IPS-20b (cell line): Measurements from ENCODE around the gene PPIP5K2.
A peak's percentile ranks its signal among the peaks of the same experiment; 100 is the strongest.
"Not testable (repeated sequence)": the region's sequence is repeated elsewhere in the genome, so short reads cannot be mapped to it uniquely, and the experiment has no call there.

Experiments
- H3K27ac ChIP-seq: one replicate; pipeline ENCODE4 v1.5.1; 2013; ENCODE audit warnings: low read length
- H3K27me3 ChIP-seq: 2 replicates; pipeline ENCODE4 v1.6.1; 2013; ENCODE audit warnings: mild to moderate bottlenecking, low read length, inconsistent platforms; ENCODE audit not compliant: insufficient read depth
- H3K36me3 ChIP-seq: 2 replicates; pipeline ENCODE4 v1.6.1; 2013; ENCODE audit warnings: low read depth, mild to moderate bottlenecking, inconsistent platforms, low read length, moderate library complexity; ENCODE audit not compliant: insufficient read depth
- H3K4me1 ChIP-seq: 2 replicates; pipeline ENCODE4 v1.6.1; 2013; ENCODE audit warnings: mild to moderate bottlenecking, control low read depth, inconsistent platforms, low read length, moderate library complexity; ENCODE audit not compliant: insufficient read depth
- H3K4me3 ChIP-seq: 2 replicates; pipeline ENCODE4 v1.5.1; 2013; ENCODE audit warnings: mild to moderate bottlenecking, low read length, inconsistent platforms
- H3K9ac ChIP-seq: 2 replicates; pipeline ENCODE4 v1.6.1; 2013; ENCODE audit warnings: low read depth, mild to moderate bottlenecking, inconsistent platforms, low read length, moderate library complexity
- H3K9me3 ChIP-seq: 2 replicates; pipeline ENCODE4 v1.6.1; 2013; ENCODE audit warnings: mild to moderate bottlenecking, low read depth, low read length, inconsistent platforms; ENCODE audit not compliant: insufficient read depth

The PPIP5K2 gene

DNA sequence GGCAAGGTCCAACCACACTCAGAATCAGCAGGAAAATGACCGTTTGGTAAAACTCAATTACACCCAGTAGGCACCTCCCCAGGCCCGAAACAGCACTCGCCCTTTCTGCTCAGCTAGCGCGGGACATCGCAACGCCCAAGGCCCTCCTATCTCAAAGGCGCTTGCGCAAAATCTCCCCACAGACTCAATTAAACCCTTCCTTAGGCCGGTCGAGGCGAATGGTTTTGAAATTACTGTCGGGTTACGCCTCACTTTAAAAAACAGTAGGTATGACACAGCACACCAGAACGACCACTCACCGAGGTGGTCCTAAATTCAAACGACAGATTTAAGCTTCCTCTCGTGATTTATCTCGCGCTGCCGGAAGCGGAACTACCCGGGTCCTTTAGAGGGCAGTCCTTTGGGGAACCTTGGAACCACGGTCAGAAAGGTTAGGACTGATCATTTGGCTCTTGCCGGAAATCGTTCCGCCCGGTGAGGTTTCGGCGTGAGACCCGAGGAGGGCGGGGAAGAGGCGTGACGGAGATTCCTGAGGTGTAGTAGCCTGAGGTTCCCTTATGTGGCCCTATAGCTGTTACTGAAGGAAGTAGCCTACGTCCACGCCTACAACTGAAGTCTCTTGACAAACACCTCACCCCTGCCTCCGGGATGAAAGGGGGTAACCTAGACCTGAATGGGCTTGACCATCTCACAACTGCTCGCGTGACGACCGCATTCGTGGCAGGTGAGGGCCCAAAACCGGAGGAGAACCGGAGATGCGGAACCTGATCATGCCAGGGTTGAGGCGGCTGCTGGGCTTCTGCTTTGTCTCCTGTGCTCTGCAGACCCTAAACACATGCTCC lies at the start of gene PPIP5K2, which contains the start of gene GIN1:
Gene PPIP5K2 (plus strand): TSS at position 537 of the 842 bp plus-strand sequence. CDS start 9,289 bp downstream, outside the sequence.
Gene GIN1 (minus strand): TSS at position 374 of the 842 bp plus-strand sequence. CDS start 11,431 bp downstream, outside the sequence.
- Histone ChIP-seq H3K9ac (peak within 1 kb of the TSS; percentile 97), H3K27me3 (no peaks in the 10 kb centered on the region), H3K36me3 (no peaks in the 10 kb centered on the region), H3K4me3 (peak within 1 kb of the TSS; percentile 96), H3K4me1 (peaks cover 6% of the 10 kb centered on the region; the same call in 1 of the 2 replicates), H3K27ac (peak within 1 kb of the TSS; percentile 75), H3K9me3 (no peaks in the 10 kb centered on the region)

- peaks cover 42% of the 10 kb centered on the region for H3K9me3 ChIP-seq
- not testable (repeated sequence) for H3K4me3 ChIP-seq, H3K9ac ChIP-seq, H3K27ac ChIP-seq, H3K4me1 ChIP-seq, H3K36me3 ChIP-seq, H3K27me3 ChIP-seq
Observed at GRCh38 chr5:103073500-103073899, 46.6 kb upstream of the PPIP5K2 start.

DNA sequence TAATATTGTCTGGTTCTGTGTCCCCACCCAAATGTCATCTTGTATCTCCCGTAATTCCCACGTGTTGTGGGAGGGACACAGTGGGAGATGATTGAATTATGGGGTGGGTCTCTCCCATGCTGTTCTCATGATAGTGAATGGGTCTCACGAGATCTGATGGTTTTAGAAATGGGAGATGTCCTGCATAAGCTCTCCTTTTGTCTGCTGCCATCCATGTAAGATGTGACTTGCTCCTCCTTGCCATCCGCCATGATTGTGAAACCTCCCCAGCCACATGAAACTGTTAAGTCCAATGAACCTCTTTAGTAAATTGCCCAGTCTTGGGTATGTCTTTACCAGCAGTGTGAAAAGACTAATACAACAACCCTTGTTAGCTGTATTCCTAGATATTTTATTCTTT lies 44.7 kb upstream of the PPIP5K2 start:
- peaks cover 62% of the 10 kb centered on the region for H3K9me3 ChIP-seq
- H3K4me3 ChIP-seq, result no peak overlapping the region
- H3K4me1 ChIP-seq, result no peaks in the 10 kb centered on the region
- no peak overlapping the region for H3K27ac ChIP-seq
- no peaks in the 10 kb centered on the region for H3K27me3 ChIP-seq
- no peaks in the 10 kb centered on the region for H3K36me3 ChIP-seq
- H3K9ac ChIP-seq, result no peak overlapping the region

- H3K9me3 ChIP-seq, result peaks cover 85% of the 10 kb centered on the region
- no peak overlapping the region for H3K9ac ChIP-seq
- H3K4me3 ChIP-seq, result no peak overlapping the region
- H3K27me3 ChIP-seq, result no peaks in the 10 kb centered on the region
- no peaks in the 10 kb centered on the region for H3K4me1 ChIP-seq
- H3K36me3 ChIP-seq, result peaks cover 6% of the 10 kb centered on the region; the same call in 1 of the 2 replicates
- no peak overlapping the region for H3K27ac ChIP-seq
Observed at GRCh38 chr5:103079796-103080195, 40.3 kb upstream of the PPIP5K2 start.

DNA sequence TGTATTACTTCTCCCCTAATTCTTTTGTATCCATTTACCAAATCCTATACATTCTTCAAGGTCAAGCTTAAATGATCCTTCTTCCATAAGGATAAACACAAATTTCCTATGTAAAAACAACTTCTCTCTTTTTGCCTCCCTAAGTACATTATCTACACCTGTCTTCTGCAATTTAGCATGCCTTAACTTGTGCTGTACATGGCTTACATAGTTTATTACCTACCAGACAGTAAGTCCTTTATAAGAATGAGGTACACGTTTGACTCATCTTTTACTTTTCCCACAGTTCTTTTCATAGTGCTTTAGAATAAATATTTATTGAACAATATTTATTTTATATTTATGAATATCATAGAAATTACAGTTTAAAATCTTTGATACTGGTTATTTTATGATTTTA lies 33.6 kb upstream of the PPIP5K2 start:
- Histone ChIP-seq H3K9ac (no peak overlapping the region), H3K4me1 (no peaks in the 10 kb centered on the region), H3K9me3 (peaks cover 31% of the 10 kb centered on the region), H3K27ac (no peak overlapping the region), H3K4me3 (no peak overlapping the region), H3K27me3 (no peaks in the 10 kb centered on the region), H3K36me3 (peaks cover 14% of the 10 kb centered on the region; the same call in 1 of the 2 replicates)

- no peak overlapping the region for H3K4me3 ChIP-seq
- H3K9ac ChIP-seq, result no peak overlapping the region
- H3K27ac ChIP-seq, result no peak overlapping the region
- H3K4me1 ChIP-seq, result no peaks in the 10 kb centered on the region
- H3K27me3 ChIP-seq, result no peaks in the 10 kb centered on the region
- H3K36me3 ChIP-seq, result peaks cover 20% of the 10 kb centered on the region; the same call in 1 of the 2 replicates
- H3K9me3 ChIP-seq, result peaks cover 8% of the 10 kb centered on the region
Observed at GRCh38 chr5:103089272-103089671, 30.8 kb upstream of the PPIP5K2 start.

DNA sequence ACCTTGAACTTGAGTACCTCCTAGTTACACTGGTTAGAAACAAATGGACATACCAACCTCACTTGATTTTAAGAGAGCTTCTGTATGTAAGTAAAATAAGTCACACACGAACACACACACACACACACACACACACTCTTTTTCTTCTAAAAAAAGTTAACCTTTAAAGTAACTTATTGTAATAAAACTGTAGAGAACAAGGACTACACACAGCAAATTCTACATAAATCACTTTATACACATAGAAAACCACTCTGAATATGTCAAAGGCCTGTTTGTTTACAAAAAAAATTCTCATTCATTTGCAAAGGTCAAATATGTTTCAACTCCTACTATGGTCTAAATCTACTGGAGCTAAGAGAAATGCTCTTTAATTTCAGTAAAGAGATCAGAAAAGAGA lies 29.3 kb upstream of the PPIP5K2 start:
- Histone ChIP-seq H3K27ac (no peak overlapping the region), H3K4me1 (no peaks in the 10 kb centered on the region), H3K9me3 (no peaks in the 10 kb centered on the region; the same call in none of the 2 replicates), H3K36me3 (peaks cover 14% of the 10 kb centered on the region; the same call in 1 of the 2 replicates), H3K27me3 (no peaks in the 10 kb centered on the region), H3K9ac (no peak overlapping the region), H3K4me3 (no peak overlapping the region)

GRCh38 chr5:103092676-103093075 lies 27.4 kb upstream of the PPIP5K2 start:
- Histone ChIP-seq H3K36me3 (0 out of 2 replicates have a peak, but pooled peaks cover 6% of the 10 kb centered on the region), H3K4me3 (no peak overlapping the region), H3K27me3 (no peaks in the 10 kb centered on the region), H3K9ac (no peak overlapping the region), H3K4me1 (no peaks in the 10 kb centered on the region), H3K9me3 (no peaks in the 10 kb centered on the region), H3K27ac (no peak overlapping the region)

GRCh38 chr5:103093727-103094126 lies 26.4 kb upstream of the PPIP5K2 start:
- Histone ChIP-seq H3K9me3 (no peaks in the 10 kb centered on the region), H3K9ac (no peak overlapping the region), H3K27ac (no peak overlapping the region), H3K36me3 (0 out of 2 replicates have a peak, but pooled peaks cover 6% of the 10 kb centered on the region), H3K27me3 (no peaks in the 10 kb centered on the region), H3K4me3 (no peak overlapping the region), H3K4me1 (no peaks in the 10 kb centered on the region)

DNA sequence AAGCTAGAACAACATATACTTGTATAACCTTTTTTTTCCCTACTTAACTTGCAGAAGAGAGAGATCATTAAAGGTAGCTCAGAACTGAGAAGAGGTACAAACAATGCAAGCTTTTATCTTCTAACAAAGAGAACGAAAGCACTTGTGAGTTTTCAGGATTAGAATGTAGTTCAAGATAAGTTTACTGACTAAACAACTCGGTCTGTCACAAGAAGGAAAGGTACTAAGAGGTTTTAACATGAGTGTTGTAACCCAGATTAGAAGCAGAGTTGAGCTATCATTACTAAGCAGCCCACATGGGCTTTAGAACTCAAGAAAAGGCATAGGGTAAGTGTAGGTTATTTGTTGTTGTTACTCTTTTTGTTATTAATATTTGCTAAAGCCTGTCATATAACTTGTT lies 25.4 kb upstream of the PPIP5K2 start:
- Histone ChIP-seq H3K4me3 (no peak overlapping the region), H3K9me3 (no peaks in the 10 kb centered on the region), H3K4me1 (no peaks in the 10 kb centered on the region), H3K9ac (no peak overlapping the region), H3K27me3 (no peaks in the 10 kb centered on the region), H3K36me3 (0 out of 2 replicates have a peak, but pooled peaks cover 6% of the 10 kb centered on the region), H3K27ac (no peak overlapping the region)

DNA sequence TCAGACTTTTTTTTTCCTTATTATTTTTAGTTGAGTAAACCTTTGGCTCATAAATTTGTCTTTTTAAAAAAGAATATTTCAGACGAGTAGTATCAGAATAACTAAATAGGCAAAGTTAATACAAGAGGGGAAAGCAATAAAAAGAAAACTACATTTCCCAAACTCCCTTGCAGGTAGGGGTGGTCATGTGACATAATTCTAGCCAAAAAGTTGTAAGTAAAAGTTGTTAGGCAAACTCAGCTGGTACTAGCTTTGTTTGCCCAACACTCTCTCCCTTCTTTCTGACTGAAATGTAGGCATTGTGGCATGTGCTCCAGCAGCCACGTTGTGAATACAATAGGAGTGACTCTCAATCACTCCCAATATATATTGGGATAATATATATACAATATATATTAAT lies 21.1 kb upstream of the PPIP5K2 start:
- H3K4me3 ChIP-seq, result no peak overlapping the region
- no peaks in the 10 kb centered on the region for H3K27me3 ChIP-seq
- no peaks in the 10 kb centered on the region for H3K4me1 ChIP-seq
- H3K9ac ChIP-seq, result no peak overlapping the region
- peaks cover 11% of the 10 kb centered on the region; the same call in 1 of the 2 replicates for H3K36me3 ChIP-seq
- no peaks in the 10 kb centered on the region for H3K9me3 ChIP-seq
- H3K27ac ChIP-seq, result no peak overlapping the region
